ENCODE results near the gene COL4A2. TPM values are rescaled to one million over a fixed set of nuclear protein-coding genes. Genes with fewer than 3 reads are reported as not detected.

The COL4A2 gene
- total RNA-seq, 1 donor from 2014 or later, result 180 TPM

DNA sequence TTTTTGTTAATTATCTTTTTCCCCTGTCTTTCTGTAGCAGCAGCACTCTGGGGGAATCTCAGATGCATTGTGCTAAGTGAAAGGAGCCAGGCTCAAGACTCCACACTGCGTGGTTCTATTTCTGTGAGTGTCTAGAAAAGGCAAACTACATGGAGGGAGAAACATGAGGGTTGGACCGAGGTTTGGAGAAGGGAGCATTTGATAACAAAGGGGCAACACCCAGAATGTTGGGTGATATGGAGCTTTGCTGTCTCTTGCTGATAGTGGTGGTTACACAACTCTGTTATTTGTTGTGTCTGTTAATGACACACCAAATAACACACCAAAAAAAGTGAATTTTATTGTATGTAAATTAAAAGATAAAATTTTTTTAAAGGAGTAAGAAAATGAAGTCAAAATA is 107.8 kb downstream of the COL4A2 start:
- Histone ChIP-seq H3K9me3 (no peaks in the 10 kb centered on the region), H3K4me3 (no peak overlapping the region), H3K4me1 (peaks cover 61% of the 10 kb centered on the region), H3K36me3 (no peaks in the 10 kb centered on the region), H3K27me3 (no peaks in the 10 kb centered on the region), H3K27ac (peak overlapping the region; percentile 80)
- no peak for DNase-seq (ENCODE audit: extremely low spot score in 2 of 2)
- no peak for TF ChIP-seq POLR2A (IDR thresholded peaks at IDR 0.05)
- TF ChIP-seq, protein P1, sequence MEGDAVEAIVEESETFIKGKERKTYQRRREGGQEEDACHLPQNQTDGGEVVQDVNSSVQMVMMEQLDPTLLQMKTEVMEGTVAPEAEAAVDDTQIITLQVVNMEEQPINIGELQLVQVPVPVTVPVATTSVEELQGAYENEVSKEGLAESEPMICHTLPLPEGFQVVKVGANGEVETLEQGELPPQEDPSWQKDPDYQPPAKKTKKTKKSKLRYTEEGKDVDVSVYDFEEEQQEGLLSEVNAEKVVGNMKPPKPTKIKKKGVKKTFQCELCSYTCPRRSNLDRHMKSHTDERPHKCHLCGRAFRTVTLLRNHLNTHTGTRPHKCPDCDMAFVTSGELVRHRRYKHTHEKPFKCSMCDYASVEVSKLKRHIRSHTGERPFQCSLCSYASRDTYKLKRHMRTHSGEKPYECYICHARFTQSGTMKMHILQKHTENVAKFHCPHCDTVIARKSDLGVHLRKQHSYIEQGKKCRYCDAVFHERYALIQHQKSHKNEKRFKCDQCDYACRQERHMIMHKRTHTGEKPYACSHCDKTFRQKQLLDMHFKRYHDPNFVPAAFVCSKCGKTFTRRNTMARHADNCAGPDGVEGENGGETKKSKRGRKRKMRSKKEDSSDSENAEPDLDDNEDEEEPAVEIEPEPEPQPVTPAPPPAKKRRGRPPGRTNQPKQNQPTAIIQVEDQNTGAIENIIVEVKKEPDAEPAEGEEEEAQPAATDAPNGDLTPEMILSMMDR (IDR thresholded peaks at IDR 0.05), result no peak
- intact Hi-C loops (cut with DNase I), result loop anchor here (5.0 to 10.0 kb wide), 2 partner anchors 80 to 193 kb away; no protein-coding TSS in a partner anchor

DNA sequence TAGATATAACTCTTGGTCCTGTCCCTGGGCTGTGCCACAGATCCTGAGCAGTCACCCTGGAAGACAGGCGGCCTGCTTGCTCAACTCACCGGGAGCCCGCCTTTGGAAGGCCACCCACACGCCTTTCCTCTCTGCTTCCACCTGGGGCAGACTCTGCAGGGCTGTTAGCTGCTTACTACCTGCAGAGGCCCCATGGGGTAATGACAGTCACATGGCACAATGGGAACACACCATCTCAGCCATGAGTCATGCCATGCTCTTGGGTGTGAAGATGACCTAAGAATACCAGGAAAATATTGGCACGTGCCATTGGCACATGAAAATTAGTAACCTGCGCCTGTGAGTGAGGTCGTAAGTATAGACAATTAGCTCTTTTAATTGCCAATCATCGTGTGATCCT is 108.6 kb downstream of the COL4A2 start:
- Histone ChIP-seq H3K4me1 (peaks cover 55% of the 10 kb centered on the region), H3K36me3 (no peaks in the 10 kb centered on the region), H3K27me3 (no peaks in the 10 kb centered on the region), H3K9me3 (no peaks in the 10 kb centered on the region), H3K27ac (peak overlapping the region; percentile 80), H3K4me3 (no peak overlapping the region)
- intact Hi-C loops (cut with DNase I), result loop anchor here (10.0 kb wide), 1 partner anchor 81 kb away; no protein-coding TSS in a partner anchor
- DNase-seq (ENCODE audit: extremely low spot score in 2 of 2), result no peak
- TF ChIP-seq POLR2A (IDR thresholded peaks at IDR 0.05), result no peak
- TF ChIP-seq POLR2AphosphoS5 (IDR thresholded peaks at IDR 0.05; ENCODE audit: insufficient read depth in 1 of 2, low read depth in 1 of 2), result peak in 1 of 2 donors; percentile 19

DNA sequence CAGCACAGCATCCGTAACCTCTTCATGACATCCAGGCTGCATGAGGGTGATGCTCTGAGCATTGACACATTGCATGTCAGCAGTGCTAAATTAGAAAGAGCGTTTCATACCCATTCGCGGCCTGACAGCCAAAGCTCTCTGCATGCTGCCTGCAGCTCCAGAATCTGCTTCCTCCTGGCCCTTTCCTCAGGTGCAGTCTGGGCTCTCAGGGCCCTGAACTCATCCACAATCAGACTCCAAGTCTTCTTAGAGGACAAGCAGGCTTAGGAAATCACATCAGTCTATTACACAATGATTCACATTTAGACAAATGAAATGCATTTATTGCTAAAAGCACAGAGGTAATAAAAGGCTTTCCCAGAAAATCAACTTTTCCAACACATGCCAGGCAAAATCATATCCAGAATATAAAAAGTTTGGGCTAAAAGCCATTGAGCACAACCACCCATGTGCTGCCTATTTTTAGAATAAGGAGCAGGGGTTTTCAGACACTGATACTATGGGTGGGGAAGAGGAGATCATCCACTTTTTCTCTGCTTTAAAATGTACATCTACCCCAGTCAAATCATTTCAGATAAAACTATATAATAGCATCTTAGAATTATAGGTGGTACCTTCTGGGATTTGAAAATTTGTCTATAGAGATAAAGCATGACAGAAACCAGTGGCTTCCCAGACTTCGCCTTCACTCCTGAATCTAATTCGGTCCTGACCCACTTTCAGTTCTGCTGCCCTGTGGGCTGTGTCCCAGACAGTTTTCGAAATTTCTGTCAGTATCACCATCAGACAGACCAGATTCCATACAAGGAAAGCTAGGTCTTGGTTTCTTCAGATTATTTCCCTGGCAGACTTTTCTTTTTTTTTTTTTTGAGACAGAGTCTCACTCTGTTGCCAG is 109.3 kb downstream of the COL4A2 start:
- H3K36me3 ChIP-seq, result no peaks in the 10 kb centered on the region
- H3K4me1 ChIP-seq, result peaks cover 49% of the 10 kb centered on the region
- intact Hi-C loops (cut with DNase I), result loop anchor here (10.0 kb wide), 1 partner anchor 82 kb away; no protein-coding TSS in a partner anchor
- TF ChIP-seq POLR2A (IDR thresholded peaks at IDR 0.05), result no peak
- peak in 1 of 2 donors; percentile 62 for TF ChIP-seq POLR2AphosphoS5 (IDR thresholded peaks at IDR 0.05; ENCODE audit: insufficient read depth in 1 of 2, low read depth in 1 of 2)
- H3K4me3 ChIP-seq, result peak overlapping the region; percentile 6 to 21
- no peaks in the 10 kb centered on the region for H3K27me3 ChIP-seq
- H3K9me3 ChIP-seq, result no peaks in the 10 kb centered on the region
- peak overlapping the region; percentile 80 for H3K27ac ChIP-seq
- peak in 1 of 2 donors; percentile 89 for DNase-seq (ENCODE audit: extremely low spot score in 2 of 2)

DNA sequence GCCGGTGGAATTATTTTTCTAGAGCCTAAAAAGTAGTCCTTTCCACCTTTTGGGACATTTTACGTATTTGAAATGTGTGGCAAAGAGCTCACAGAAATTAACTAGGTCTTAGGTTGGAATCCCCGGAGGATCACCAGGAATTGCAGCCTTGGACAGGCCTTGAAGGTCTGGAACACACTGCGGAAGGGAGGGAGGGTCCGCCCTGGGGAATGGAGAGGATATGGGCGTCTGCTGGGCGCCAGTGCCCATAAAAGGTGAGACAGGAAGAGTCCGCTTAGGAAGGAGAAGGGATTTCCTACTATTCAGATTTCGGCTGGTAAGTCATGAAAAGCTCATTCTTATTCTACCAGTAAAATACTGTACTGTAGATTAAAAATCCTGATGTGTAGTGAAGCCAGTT is 111.9 kb downstream of the COL4A2 start:
- DNase-seq (ENCODE audit: extremely low spot score in 2 of 2), result peak in 1 of 2 donors; percentile 56
- Histone ChIP-seq H3K4me1 (peaks cover 29% of the 10 kb centered on the region), H3K27ac (peak overlapping the region; percentile 80), H3K36me3 (no peaks in the 10 kb centered on the region), H3K9me3 (no peaks in the 10 kb centered on the region), H3K4me3 (no peak overlapping the region), H3K27me3 (no peaks in the 10 kb centered on the region)
- intact Hi-C loops (cut with DNase I), result loop anchor here (10.0 kb wide), 1 partner anchor 84 kb away; no protein-coding TSS in a partner anchor
- peak in 1 of 2 donors; percentile 62 for TF ChIP-seq POLR2AphosphoS5 (IDR thresholded peaks at IDR 0.05; ENCODE audit: insufficient read depth in 1 of 2, low read depth in 1 of 2)
- TF ChIP-seq, protein P1 (IDR thresholded peaks at IDR 0.05), result no peak

DNA sequence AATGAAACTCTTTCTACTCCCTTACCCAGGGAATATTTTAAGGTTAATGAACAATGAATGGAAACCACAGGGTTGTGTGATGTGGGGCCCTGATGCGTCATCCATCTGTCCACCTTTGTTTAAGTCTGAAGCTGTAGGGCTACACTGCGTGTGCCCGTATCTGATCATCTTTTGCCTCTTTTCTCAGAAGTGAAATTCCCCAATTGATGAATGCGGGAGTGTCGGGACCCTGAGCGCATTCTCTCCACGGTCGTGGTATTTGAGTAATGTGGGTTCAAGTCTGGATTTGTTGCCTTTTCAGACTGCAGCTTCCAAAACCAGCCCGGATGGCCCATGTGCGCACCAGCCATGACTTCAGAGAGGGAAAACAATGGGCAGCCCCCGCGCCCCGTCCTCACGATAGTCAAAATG is 112.3 kb downstream of the COL4A2 start:
- no peaks in the 10 kb centered on the region for H3K27me3 ChIP-seq
- peaks cover 29% of the 10 kb centered on the region for H3K4me1 ChIP-seq
- no peak overlapping the region for H3K4me3 ChIP-seq
- no peaks in the 10 kb centered on the region for H3K36me3 ChIP-seq
- peak in 1 of 2 donors; percentile 70 for DNase-seq (ENCODE audit: extremely low spot score in 2 of 2)
- TF ChIP-seq POLR2A (IDR thresholded peaks at IDR 0.05) (no peak), POLR2AphosphoS5 (IDR thresholded peaks at IDR 0.05; ENCODE audit: insufficient read depth in 1 of 2, low read depth in 1 of 2) (no peak)
- TF ChIP-seq, protein P1 (IDR thresholded peaks at IDR 0.05), result no peak
- H3K9me3 ChIP-seq, result no peaks in the 10 kb centered on the region
- intact Hi-C loops (cut with DNase I), result loop anchor here (10.0 kb wide), 1 partner anchor 85 kb away; no protein-coding TSS in a partner anchor
- H3K27ac ChIP-seq, result no peak overlapping the region

Measured in vagina (tissue), 2 donors.